GM08714 (cell line): ENCODE data around the gene HMX3.
"Not testable (repeated sequence)": the region's sequence is repeated elsewhere in the genome, so short reads cannot be mapped to it uniquely, and the experiment has no call there.

ENCODE experiments used
- H3K4me3 ChIP-seq: fragments of 200-500 bp; sonication (Bioruptor generic); 2 replicates; pipeline ENCODE4 v1.5.1; 2014; ENCODE audit warnings: mild to moderate bottlenecking, low read length, inconsistent platforms
- ZNF274 ChIP-seq: IDR thresholded peaks from 2 replicates; pipeline ENCODE4 v1.6.1; 2012; ENCODE audit warnings: mild to moderate bottlenecking, low read depth, low read length

Gene HMX3

DNA sequence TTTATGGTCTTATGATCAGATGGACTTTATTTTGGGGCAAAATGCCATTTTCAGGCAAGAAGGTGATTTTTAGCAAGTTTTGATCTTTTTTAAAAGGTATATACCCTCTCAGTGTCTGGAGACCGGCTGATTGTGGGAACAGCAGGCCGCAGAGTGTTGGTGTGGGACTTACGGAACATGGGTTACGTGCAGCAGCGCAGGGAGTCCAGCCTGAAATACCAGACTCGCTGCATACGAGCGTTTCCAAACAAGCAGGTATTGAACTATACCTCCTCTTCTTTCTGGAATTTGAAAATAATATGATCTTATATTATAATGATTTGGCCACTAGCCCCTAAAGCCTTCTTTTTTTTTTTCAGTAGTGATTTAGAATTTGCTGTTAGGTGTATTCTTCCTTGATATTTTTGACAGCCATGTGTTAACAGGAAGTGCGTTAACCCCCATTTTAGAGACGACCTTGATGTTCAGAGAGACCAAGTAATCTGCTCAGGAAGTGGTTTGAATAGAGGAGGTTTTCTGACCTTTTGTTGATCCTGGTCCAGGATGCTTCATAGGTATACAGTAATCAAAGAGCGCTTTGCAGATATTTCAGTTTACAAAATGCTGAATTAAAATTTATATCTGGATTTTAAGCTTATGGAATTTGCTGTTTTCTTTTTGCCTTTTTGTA lies 24.7 kb downstream of the HMX3 start:
- TF ChIP-seq ZNF274: no peak
- H3K4me3 ChIP-seq: no peak overlapping the region

- H3K4me3 ChIP-seq: no peak overlapping the region
- TF ChIP-seq ZNF274: no peak
Observed at GRCh38 chr10:123164319-123164718, 28.5 kb downstream of the HMX3 start.

DNA sequence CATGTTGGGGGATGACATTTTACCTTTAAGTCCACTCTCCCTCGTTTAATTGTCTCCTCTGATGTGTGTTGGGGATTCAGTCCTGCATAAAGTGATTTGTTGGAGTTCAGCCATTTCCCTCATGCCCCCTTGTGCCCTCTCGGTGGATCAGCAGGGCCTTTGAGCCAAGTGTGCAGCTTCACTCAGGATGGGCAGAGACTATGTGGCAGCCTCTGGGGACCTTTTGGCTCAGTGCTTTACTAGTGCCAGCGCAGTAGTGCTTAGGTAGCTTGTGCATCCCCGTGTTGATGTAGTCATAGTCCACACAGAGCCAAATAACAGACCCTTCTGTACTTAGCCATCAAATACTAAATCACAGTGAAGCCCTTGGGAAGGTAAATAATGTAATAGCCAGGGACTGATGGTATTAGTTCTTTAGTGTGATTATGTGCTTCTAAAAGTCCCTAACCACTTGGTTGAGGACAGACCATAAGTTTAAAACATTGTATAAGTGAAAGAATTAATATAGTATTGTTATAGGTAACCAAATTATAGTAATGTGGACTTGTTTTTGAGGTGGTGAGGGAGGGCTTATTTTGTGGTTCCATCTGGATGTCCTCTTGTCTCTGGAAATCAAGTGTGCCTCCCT lies 29.8 kb downstream of the HMX3 start:
- no peak for TF ChIP-seq ZNF274
- no peak overlapping the region for H3K4me3 ChIP-seq

- H3K4me3 ChIP-seq: no peak overlapping the region
- no peak for TF ChIP-seq ZNF274
Observed at GRCh38 chr10:123166618-123167017, 30.8 kb downstream of the HMX3 start.

- no peak for TF ChIP-seq ZNF274
Observed at GRCh38 chr10:123170961-123171360, 35.2 kb downstream of the HMX3 start.

GRCh38 chr10:123171616-123172015 lies 35.8 kb downstream of the HMX3 start:
- not testable (repeated sequence) for H3K4me3 ChIP-seq

More at GRCh38 chr10:123170961-123171360, 35.2 kb downstream of the HMX3 start:
- H3K4me3 ChIP-seq: no peak overlapping the region

GRCh38 chr10:123175389-123176387 lies 39.9 kb downstream of the HMX3 start:
- no peak overlapping the region for H3K4me3 ChIP-seq
- no peak for TF ChIP-seq ZNF274

DNA sequence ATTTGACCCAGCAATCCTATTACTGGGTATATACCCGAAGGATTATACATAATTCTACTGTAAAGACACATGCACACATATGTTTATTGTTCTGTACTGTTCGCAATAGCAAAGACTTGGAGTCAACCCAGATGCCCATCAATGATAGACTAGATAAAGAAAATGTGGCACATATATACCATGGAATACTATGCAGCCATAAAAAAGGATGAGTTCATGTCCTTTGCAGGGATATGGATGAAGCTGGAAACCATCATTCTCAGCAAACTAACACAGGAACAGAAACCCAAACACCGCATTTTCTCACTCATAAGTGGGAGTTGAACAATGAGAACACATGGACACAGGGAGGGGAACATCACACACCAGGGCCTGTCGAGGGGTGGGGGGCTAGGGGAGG lies 42.6 kb downstream of the HMX3 start:
- not testable (repeated sequence) for H3K4me3 ChIP-seq

DNA sequence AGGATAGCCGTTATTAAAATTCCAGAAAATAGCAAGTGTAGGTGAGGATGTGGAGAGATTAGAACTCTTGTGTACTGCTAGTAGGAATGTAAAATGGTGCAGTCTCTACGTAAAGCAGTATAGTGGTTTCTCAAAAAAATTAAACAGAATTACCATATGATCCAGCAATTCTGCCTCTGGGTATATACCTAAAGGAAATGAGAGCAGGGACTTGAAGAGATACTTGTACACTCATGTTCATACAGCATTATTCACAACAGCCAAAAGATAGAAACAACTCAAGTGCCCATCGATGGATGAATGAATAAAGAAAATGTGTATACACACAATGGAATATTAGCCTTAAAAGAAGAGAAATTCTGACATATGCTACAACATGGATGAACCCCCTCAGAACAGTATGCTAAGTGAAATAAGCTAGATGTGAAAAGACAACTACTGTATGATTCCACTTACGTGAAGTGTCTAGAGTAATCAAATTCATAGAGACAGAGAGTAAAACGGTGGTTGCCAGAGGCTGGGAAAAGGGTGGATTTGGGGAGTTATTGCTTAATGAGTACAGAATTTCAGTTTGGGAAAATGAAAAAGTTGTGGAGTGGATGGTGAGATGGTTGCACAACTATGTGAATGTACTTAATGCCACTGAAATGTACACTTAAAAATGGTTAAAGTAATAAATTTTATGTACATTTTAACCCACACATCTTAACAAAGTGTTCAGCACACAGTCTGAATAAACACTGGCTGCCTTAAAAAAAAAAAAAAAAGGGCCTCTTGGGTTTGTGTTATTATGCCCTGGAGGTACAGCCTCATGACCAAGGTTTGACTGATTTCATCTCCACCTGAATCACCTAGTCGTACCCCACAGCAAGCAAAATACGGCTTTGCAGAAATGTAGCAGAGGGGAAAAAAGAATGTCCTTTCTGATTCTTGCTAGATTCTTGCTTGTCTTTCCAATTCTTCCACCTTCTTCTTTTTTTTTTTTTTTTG lies 44.6 kb downstream of the HMX3 start:
- no peak for TF ChIP-seq ZNF274
- H3K4me3 ChIP-seq: no peak overlapping the region

DNA sequence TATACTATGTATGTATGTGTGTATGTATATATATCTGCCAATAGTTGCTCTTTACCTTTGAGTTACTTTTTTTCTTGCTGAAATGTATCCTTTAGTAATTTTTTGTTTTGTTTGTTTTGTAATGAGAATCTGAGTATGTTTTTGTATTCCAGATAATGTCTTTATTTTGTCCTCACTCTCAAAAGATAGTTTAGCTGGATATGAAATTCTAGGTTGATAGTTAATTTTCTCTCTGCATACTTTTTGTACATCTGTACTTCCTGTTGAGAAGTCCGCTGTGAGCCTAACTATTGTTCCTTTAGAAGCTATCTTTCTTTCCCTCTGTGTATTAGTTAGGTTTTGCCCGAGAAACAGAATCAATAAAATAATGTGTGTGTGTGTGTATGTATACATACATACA lies 48.0 kb downstream of the HMX3 start:
- TF ChIP-seq ZNF274: no peak
- H3K4me3 ChIP-seq: no peak overlapping the region

DNA sequence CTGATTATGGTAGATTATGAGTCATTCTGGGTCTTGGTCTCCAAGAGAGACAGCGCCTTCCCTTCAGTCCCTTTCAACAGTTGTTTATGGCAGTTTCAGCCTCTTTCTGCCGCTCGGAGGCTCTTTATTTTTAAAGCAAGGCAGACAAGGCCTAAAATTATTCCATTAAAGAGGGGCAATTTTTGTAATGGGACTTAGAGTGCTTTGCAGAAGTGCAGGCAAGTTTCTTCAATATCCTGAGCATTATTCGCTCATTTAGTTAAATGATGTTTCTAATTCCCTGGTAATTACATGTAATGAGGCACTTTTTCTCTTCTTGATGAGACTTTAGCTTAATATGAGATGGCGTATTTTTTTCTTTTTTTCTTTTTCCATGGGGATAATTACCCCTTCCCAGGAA lies 52.0 kb downstream of the HMX3 start:
- no peak overlapping the region for H3K4me3 ChIP-seq
- no peak for TF ChIP-seq ZNF274
